Activated T-cell treated with anti-CD3 and anti-CD28 coated beads for 48 hours (primary cell): ENCODE results near the gene MAGI2.

Experiments used
- DNase-seq: peaks from one replicate; pipeline ENCODE4 v3.0.0-alpha.2; 2020; ENCODE audit warnings: low read depth

Gene MAGI2

DNA sequence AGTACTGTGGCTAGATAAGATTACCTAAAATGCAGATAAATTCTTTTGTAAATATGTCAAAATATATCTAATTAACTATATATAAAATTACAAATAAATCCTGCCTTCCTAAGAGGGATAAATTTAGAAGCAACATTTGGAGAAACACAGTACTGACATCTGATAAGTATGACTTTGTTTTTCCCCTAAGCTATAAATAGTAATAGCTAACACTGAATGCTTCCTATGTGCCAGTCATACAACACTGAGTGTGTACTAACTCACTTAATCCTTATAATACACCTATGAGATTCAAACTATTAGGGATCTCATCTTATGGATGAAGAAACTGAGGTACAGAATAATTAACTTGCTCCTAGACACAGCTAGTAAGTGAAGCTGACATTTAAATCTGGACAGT, 733.4 kb downstream of the MAGI2 start:
- DNase-seq = no peak

GRCh38 chr7:78718212-78718611, 735.3 kb downstream of the MAGI2 start:
- DNase-seq = no peak

DNA sequence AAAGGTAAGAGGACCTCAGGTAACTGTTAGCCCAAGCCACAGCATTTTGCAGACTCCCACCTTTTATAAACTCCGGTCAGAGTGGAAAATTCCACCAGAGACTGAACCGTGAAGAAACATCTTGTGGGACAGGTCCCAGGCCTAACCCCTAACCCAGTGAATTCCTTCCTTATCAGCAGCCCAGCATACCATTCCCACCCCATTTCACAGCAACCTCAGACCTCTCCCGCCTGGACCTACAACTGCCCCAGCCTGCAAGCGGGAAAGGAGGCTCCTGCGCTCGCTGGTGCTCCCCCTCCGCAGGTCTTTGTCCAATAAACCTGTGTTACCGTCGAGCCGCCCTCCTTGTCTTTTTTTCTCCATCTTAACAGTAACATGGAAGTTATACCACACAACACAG, 736.6 kb downstream of the MAGI2 start:
- DNase-seq = no peak

GRCh38 chr7:78714356-78714755, 739.1 kb downstream of the MAGI2 start:
- DNase-seq = no peak

- DNase-seq = no peak
These were observed 741.4 kb downstream of the MAGI2 start for GRCh38 chr7:78712111-78712510.

DNA sequence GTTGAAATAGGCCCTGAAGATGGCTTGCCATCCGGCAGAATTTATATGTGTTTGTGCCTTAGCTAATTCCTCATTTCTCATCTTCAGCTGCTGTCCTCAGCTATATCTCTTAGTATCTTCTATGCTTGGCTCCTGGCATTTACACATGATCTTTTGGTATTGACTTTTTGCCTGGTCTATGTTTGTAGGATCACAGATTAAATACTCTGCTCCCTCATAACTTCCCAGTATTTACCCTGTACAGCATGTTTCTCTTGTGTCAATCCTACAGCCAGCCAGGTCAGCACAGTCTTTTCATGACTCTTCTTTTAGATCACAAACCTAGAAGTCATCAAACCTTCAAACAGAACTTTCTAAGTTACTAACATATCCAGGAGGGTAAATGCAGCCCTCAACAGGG, 743.8 kb downstream of the MAGI2 start:
- DNase-seq = no peak

GRCh38 chr7:78704504-78704903, 749.0 kb downstream of the MAGI2 start:
- DNase-seq = no peak

DNA sequence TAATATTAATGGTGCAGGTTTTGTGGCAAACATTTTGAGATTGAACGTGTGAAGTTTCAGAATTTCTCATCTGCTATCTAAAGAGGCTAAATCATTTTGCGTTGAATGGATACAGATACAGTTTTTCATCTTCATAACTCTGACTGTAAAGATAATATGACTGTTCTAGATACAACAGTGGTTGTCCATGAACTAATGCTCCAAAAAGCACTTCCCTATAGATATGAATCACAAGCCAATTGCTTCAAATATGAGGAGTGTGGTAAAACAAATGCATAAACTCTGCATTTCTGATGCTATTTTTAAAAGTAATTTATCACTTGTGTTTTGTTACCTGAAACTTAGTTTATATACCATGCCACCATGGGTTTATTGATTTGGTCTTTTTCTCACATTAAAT, 750.1 kb downstream of the MAGI2 start:
- no peak for DNase-seq

DNA sequence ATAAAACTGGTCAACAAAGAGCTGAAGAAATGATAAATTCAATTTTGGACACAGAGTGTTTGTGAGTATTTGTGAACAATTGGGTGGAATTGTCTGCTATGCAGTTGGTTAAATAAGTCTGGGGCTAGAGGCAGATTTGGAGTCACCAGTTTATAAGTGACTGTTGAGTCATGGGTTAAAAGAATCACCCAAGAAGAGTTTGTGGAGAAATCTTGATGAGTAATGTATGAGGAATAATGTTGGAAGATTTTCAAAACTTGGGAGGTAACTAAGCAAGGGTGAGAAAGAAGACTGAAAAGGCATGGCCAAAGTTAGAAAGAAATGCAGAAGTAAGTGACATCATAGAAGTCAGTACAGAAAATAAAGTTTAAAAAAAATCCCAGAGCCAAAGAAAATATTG, 750.7 kb downstream of the MAGI2 start:
- DNase-seq = no peak

- no peak for DNase-seq
These were observed 757.6 kb downstream of the MAGI2 start for GRCh38 chr7:78695826-78696225.

- DNase-seq = no peak
These were observed 761.9 kb downstream of the MAGI2 start for GRCh38 chr7:78691584-78691983.

GRCh38 chr7:78690174-78690573, 763.3 kb downstream of the MAGI2 start:
- no peak for DNase-seq

- DNase-seq = no peak
These were observed 765.1 kb downstream of the MAGI2 start for GRCh38 chr7:78688376-78688775.

DNA sequence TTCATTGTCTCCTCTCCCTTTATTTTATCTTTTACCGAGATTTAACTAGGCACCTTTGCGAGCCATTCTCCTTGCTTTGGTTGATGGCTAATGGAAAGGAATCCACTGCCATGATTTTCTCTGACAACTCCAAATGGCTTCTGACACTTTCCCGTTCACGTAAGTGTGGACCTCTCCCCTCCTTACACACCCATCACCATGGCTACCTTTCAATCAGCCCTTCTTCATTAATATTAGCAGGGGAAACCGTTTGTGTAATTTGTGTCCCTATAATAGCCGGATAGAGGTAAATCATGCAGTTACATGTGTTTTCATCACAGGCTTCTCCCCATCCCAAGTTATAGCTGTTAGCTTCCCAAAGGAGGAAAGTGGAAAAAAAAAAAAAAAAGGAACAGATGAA, 767.3 kb downstream of the MAGI2 start:
- DNase-seq = no peak

DNA sequence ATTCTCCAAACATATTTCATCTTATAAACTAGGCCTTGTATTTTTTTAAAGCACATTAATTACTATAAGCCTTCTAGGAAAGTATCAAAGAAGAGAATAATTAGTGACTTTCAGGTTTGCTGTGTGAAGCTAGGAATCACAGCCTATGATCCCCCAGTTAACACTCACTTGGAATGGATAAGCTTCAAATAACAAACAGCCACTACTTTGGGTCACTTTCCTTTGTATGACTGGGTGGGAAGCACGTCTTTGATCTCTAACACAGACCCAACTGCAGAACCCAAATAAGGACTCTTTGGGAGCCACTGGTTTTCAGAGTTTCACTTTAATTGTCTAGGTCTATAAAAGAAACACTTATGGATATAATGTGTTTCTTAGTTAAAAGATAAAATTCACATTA, 769.3 kb downstream of the MAGI2 start:
- no peak for DNase-seq

DNA sequence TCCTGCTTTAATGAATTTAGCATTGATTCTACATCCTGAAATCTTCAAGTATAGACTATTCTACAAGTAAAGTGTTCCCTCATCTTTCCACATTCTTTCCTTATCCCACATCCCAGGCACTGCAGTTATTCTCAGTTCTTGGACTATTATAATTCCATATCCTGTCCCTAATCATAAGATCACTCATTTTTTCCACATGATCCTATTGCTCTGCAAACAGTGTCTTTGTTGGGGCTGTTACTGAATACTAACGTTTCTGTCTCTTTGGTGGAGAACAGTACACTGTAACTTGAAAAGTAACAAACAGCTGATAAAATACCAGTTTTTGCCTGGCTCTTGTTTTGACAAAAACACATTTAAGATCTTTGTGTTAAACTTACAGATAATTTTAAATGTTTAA, 769.9 kb downstream of the MAGI2 start:
- DNase-seq = no peak

GRCh38 chr7:78679112-78679876, 774.2 kb downstream of the MAGI2 start:
- DNase-seq = no peak

DNA sequence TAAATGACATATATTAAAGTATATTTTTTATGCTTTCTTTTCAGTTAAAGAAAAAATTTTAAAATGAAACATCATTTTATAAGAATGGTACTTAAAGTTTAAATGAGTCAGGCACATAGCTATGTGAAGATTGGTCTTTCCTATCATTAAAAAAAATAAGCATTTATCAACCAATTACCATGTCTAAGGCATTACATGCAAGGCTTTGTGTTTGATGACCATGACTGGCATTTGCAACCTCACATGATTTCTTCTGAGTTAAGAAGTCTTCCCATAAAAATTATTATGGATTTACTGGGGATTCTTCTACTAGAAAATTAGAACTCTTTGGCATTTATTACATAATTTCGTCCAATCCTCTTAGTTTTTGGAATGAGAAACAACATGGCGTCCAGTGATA, 776.1 kb downstream of the MAGI2 start:
- no peak for DNase-seq

- DNase-seq = no peak
These were observed 778.0 kb downstream of the MAGI2 start for GRCh38 chr7:78675511-78675910.

DNA sequence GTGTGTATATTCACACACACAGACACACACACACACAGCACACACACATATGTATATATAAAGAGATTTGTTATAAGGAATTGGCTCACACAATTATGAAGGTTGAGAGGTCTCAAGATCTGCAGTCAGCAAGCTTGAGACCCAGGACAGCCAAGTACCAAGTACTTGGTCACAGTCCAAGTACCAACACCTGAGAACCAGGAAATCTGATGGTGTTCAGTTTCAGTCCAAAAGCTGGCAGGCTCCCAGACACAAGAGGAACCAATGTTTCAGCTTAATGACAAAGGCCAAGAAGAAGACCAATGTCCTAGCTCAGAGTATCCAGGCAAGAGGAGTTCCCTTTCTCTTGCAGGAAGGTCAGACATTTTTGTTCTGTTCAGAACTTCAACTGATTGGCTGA, 780.2 kb downstream of the MAGI2 start:
- DNase-seq = no peak

DNA sequence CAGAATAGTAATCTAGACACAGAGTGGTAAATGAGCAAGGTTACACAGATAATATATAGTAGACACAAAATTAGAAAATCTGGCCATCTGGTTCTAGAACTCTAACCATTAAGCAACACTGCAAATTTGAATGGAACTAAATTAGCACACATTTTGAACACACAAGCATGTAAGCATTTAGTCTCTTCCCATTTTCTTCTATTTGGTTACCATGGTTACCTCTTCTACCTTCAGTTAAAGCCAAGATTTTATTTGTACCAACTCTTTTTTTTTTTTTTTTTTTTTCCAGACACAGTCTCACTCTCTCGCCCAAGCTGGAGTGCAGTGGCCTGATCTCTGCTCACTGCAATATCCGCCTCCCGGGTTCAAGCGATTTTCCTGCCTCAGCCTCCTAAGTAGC, 790.5 kb downstream of the MAGI2 start:
- no peak for DNase-seq

DNA sequence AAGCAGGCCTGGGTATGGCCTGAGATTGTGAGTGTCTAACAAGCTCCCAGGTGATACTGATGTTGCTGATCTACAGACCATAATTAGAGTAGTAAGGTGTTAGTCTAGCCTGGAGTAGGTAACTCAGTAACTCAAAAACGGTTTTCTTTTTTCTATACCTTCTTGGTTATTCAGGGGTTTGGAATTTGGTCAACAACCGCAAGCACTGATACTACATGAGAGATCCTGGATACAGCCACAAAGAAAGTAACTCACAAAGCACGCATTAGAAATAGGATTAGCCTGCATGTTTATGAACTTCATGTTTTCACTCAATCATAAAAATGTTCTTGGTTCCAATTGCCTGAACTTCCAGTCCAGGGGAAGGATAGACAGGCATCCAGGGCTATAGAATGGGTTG, 803.5 kb downstream of the MAGI2 start:
- DNase-seq = no peak

DNA sequence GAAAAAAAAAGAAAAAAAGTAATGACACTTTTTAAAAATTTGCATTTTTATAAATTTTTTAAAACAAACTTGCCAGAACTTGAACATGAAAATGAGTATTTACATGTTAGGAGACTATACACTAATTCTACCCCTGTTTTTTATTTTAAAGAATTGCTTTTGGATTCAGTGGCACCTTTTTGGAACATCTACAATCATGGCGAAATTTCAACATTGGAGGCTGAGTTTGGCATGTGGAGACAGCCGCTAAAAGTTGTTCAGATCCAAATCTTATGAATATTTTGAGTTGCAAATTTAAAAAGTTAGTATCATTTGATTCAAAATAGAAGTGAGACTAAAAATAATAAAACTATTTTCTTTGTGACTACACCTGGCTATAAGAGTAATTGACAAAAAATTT, 804.2 kb downstream of the MAGI2 start:
- no peak for DNase-seq

- DNase-seq = no peak
These were observed 810.7 kb downstream of the MAGI2 start for GRCh38 chr7:78642751-78643150.

DNA sequence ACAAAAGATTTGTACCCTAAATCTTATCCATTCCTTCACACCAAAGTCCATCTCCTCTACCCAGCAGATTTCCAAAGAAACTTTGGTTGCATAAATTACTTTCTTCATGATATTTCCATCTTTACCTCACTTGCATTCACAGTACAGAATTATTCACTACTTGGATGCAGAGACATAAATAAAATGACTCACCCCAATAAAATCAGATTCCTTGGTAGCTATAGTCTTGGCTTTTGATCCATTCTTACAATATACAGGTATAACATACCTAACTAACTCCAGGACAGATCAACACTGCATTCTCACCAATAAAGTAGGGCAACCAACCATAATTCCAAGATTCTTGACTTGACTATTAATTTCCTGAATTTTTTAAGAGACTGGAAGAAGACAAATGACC, 815.1 kb downstream of the MAGI2 start:
- DNase-seq = no peak
